Breast epithelium (tissue), 4 donors: ENCODE measurements around the gene SLC30A10. TPM values are rescaled to one million over a fixed set of nuclear protein-coding genes. Genes with fewer than 3 reads are reported as not detected.
"Not testable (repeated sequence)": the region's sequence is repeated elsewhere in the genome, so short reads cannot be mapped to it uniquely, and the experiment has no call there.

Source experiments
- DNase-seq, 2 donors: peaks; one replicate each; pipeline ENCODE4 v3.0.0-alpha.2; 2019; ENCODE audit warnings: low spot score in 2 of 2
- H3K27ac ChIP-seq, 2 donors: fragments of 200-600 bp; sonication (generic) in 1 of 2; one replicate each; pipeline ENCODE4 v1.5.1; 2016 to 2019; ENCODE audit warnings: mild to moderate bottlenecking in 1 of 2
- H3K27me3 ChIP-seq, 2 donors: fragments of 200-600 bp; sonication (generic) in 1 of 2; one replicate each; pipeline versions ENCODE4 v1.5.1 to v1.6.0; 2017 to 2019; ENCODE audit warnings: control low read depth in 1 of 2, mild to moderate bottlenecking in 1 of 2
- H3K36me3 ChIP-seq: fragments of 200-600 bp; one replicate; pipeline ENCODE4 v1.5.1; 2019
- H3K4me1 ChIP-seq, 2 donors: fragments of 200-600 bp; sonication (generic); one replicate each; pipeline ENCODE4 v1.5.1; 2016 to 2019; ENCODE audit warnings: control low read depth in 1 of 2
- H3K4me3 ChIP-seq, 3 donors: fragments of 200-600 bp; sonication (generic); 1 replicate in 2 of 3; 2 replicates in 1 of 3; pipeline ENCODE4 v1.5.1; 2016 to 2019; ENCODE audit warnings: mild to moderate bottlenecking in 3 of 3, moderate library complexity in 2 of 3
- H3K9me3 ChIP-seq, 2 donors: fragments of 200-600 bp; sonication (generic) in 1 of 2; one replicate each; pipeline ENCODE4 v1.5.1; 2016 to 2019; ENCODE audit warnings: control low read depth in 1 of 2
- POLR2A ChIP-seq: fragments of 450-650 bp; IDR thresholded peaks from one replicate; pipeline ENCODE4 v1.6.1; 2016; ENCODE audit warnings: antibody characterized with exemption, mild to moderate bottlenecking, moderate library complexity
- POLR2AphosphoS5 ChIP-seq, 3 donors: sonication (generic); formaldehyde crosslinking; IDR thresholded peaks; one replicate each; pipeline ENCODE4 v1.6.1; 2017; ENCODE audit warnings: antibody characterized with exemption in 3 of 3
- intact Hi-C: fragments of 100-400 bp; cut with DNase I; formaldehyde crosslinking; loops from one replicate; pipeline ENCODE4 v1.15.1; 2023; ENCODE audit warnings: low total_unique reads
- total RNA-seq, 3 donors: library from RNA; depleted of rRNA; stranded (reverse); fragments of >200 nt; gene quantifications; one replicate each; pipeline ENCODE4 v1.1.0, GENCODE V29; 2016
- TF ChIP-seq, protein P1 (sequence below), 3 donors: fragments of 450-650 bp; IDR thresholded peaks; one replicate each; pipeline ENCODE4 v1.5.1; 2016 to 2017; ENCODE audit warnings: antibody characterized with exemption in 3 of 3, mild to moderate bottlenecking in 3 of 3, moderate library complexity in 3 of 3

The SLC30A10 gene
- total RNA-seq, 3 donors from 2014 or later, result not detected

DNA sequence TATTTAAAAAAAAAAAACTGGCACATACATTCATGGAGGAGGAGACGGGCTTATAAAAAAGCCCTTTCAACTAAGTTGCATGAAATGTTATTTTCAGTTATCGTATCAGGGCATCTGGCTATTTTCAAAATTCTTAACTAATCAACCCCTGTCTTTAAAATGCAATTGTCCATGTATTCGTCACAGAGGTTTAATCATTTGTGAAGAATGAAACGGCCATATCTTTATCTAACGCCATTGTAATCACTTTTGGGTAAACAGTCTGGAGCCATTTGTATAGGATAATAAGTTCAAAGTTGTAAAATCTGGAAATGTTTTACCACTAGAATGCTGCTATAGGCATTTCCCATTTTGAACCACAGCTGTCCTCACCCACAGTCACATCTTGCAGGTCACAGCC is 30.4 kb downstream of the SLC30A10 start:
- H3K4me3 ChIP-seq, result no peak overlapping the region
- intact Hi-C loops, result loop anchor here (5.0 kb wide), 1 partner anchor 1001 kb away; no protein-coding TSS in a partner anchor
- DNase-seq, result no peak
- H3K27ac ChIP-seq, result no peak overlapping the region
- TF ChIP-seq, protein P1, sequence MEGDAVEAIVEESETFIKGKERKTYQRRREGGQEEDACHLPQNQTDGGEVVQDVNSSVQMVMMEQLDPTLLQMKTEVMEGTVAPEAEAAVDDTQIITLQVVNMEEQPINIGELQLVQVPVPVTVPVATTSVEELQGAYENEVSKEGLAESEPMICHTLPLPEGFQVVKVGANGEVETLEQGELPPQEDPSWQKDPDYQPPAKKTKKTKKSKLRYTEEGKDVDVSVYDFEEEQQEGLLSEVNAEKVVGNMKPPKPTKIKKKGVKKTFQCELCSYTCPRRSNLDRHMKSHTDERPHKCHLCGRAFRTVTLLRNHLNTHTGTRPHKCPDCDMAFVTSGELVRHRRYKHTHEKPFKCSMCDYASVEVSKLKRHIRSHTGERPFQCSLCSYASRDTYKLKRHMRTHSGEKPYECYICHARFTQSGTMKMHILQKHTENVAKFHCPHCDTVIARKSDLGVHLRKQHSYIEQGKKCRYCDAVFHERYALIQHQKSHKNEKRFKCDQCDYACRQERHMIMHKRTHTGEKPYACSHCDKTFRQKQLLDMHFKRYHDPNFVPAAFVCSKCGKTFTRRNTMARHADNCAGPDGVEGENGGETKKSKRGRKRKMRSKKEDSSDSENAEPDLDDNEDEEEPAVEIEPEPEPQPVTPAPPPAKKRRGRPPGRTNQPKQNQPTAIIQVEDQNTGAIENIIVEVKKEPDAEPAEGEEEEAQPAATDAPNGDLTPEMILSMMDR (IDR thresholded peaks at IDR 0.05), result no peak
- TF ChIP-seq POLR2AphosphoS5 (IDR thresholded peaks at IDR 0.05) (no peak), POLR2A (no peak)
- H3K4me1 ChIP-seq, result no peaks in the 10 kb centered on the region
- H3K27me3 ChIP-seq, result no peaks in the 10 kb centered on the region
- no peaks in the 10 kb centered on the region for H3K9me3 ChIP-seq
- H3K36me3 ChIP-seq, result no peaks in the 10 kb centered on the region

DNA sequence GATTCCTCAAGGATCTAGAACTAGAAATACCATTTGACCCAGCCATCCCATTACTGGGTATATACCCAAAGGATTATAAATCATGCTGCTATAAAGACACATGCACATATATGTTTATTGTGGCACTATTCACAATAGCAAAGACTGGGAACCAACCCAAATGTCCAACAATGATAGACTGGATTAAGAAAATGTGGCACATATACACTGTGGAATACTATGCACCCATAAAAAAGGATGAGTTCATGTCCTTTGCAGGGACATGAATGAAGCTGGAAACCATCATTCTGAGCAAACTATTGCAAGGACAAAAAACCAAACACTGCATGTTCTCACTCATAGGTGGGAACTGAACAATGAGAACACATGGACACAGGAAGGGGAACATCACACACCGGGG is 36.1 kb downstream of the SLC30A10 start:
- DNase-seq, H3K4me3 ChIP-seq, H3K27me3 ChIP-seq, H3K36me3 ChIP-seq, H3K9me3 ChIP-seq, H3K27ac ChIP-seq, H3K4me1 ChIP-seq, intact Hi-C loops: not testable (repeated sequence)

DNA sequence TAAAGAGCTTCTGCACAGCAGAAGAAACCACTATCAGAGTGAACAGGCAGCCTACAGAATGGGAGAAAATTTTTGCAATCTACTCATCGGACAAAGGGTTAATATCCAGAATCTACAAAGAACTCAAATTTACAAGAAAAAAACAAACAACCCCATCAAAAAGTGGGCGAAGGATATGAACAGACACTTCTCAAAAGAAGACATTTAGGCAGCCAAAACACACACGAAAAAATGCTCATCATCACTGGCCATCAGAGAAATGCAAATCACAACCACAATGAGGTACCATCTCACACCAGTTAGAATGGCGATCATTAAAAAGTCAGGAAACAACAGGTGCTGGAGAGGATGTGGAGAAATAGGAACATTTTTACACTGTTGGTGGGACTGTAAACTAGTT is 36.5 kb downstream of the SLC30A10 start:
- H3K9me3 ChIP-seq, H3K27me3 ChIP-seq, intact Hi-C loops, H3K36me3 ChIP-seq, H3K4me3 ChIP-seq, DNase-seq, H3K27ac ChIP-seq, H3K4me1 ChIP-seq: not testable (repeated sequence)

DNA sequence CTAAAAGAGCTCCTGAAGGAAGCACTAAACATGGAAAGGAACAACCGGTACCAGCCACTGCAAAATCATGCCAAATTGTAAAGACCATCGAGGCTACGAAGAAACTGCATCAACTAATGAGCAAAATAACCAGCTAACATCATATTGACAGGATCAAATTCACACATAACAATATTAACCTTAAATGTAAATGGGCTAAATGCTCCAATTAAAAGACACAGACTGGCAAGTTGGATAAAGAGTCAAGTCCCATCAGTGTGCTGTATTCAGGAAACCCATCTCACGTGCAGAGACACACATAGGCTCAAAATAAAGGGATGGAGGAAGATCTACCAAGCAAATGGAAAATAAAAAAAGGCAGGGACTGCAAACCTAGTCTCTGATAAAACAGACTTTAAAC is 39.7 kb downstream of the SLC30A10 start:
- intact Hi-C loops, result loop anchor here (5.0 kb wide), 1 partner anchor 1146 kb away; no protein-coding TSS in a partner anchor
- H3K36me3 ChIP-seq, H3K4me1 ChIP-seq, DNase-seq, H3K4me3 ChIP-seq, H3K27ac ChIP-seq, H3K27me3 ChIP-seq, H3K9me3 ChIP-seq: not testable (repeated sequence)

DNA sequence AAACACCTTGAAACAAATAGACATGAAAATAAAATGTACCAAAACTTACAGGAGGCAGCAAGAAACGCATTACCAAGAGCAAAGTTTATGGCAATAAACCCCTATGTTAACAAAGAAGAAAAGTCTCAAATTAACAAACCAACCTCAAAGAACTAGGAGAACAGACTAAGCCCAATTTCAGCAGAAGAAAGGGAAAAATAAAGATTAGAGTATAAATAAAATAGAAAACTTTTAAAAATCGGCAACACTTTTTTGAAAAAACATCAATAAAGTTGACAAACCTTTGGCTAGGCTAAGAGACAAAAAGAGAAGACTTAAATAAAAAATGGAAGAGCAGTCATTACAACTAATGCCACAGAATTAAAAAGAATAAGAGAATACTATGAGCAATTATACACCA is 42.7 kb downstream of the SLC30A10 start:
- H3K4me3 ChIP-seq, result no peak overlapping the region
- H3K36me3 ChIP-seq, result no peaks in the 10 kb centered on the region
- TF ChIP-seq POLR2AphosphoS5 (IDR thresholded peaks at IDR 0.05), result no peak
- TF ChIP-seq POLR2A, result no peak
- TF ChIP-seq, protein P1 (IDR thresholded peaks at IDR 0.05), result no peak
- H3K4me1 ChIP-seq, result no peaks in the 10 kb centered on the region
- no peaks in the 10 kb centered on the region for H3K9me3 ChIP-seq
- intact Hi-C loops, result loop anchor here (5.0 kb wide), 1 partner anchor 1143 kb away; no protein-coding TSS in a partner anchor
- no peak for DNase-seq
- no peak overlapping the region for H3K27ac ChIP-seq
- no peaks in the 10 kb centered on the region for H3K27me3 ChIP-seq

DNA sequence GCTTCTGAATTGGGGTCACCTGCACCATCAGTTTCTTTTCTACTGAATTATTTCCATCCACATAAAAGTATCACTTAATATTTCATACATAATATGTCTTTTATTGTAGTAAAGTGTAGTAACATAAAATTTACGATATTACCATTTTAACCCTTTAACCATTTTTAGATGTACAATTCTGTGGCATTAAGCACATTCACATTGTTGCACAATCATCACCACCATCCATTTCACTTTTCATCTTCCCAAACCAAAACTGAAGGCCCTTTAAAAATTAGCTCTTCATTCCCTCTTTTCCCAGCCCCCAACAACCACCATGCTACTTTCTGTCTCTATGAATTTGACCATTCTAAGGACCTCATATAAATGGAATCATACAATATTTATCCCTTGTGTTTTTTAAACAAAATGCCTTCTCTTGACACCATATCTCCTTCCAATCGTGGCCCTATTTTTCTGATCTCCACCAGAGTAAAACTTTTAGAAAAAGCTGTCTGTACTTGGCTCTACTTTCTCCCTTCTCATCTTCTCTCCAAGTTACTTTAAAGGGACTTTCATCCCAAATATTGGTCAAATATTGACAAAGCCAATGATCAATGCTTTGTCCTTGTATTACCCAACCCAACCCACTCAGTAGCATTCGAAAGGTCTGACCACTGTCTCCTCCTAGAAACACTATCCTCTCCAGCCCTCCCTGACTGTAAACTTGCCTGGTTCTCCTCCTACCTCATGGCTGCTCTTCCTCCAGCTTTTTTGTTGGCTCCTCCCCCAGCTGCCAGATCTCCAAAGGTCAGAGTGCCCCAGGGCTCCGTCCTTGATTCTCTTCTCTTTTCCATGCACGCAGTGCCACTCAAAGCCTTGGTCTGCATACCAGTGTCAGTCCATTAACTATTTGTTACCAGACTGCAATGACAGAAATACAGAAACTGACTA is 44.7 kb downstream of the SLC30A10 start:
- TF ChIP-seq POLR2AphosphoS5 (IDR thresholded peaks at IDR 0.05) (no peak), POLR2A (no peak)
- TF ChIP-seq, protein P1 (IDR thresholded peaks at IDR 0.05), result no peak
- Histone ChIP-seq H3K36me3 (no peaks in the 10 kb centered on the region), H3K27me3 (no peaks in the 10 kb centered on the region), H3K27ac (no peak overlapping the region), H3K4me3 (no peak overlapping the region), H3K4me1 (no peaks in the 10 kb centered on the region), H3K9me3 (no peaks in the 10 kb centered on the region)
- intact Hi-C loops, result no loop called here
- no peak for DNase-seq
